Activated CD8-positive, alpha-beta T cell treated with anti-CD3 and anti-CD28 coated beads for 36 hours (primary cell): ENCODE data around the gene TTC39A. TPM values are rescaled to one million over a fixed set of nuclear protein-coding genes. Genes with fewer than 3 reads are reported as not detected.

Experiments used
- ATAC-seq: fragments of 200-7000 bp; cut with Tn5 transposase; one replicate; pipeline ENCODE4 v1.10.0; 2021; ENCODE audit warnings: mild to moderate bottlenecking, moderate library complexity
- CTCF ChIA-PET: fragments of 350-600 bp; sonication (Branson Sonifier 250); formaldehyde crosslinking; loops from one replicate; lab custom pipeline; 2021; ENCODE audit warnings: antibody characterized with exemption; lab: Charles Lee
- POLR2A ChIA-PET: fragments of 350-600 bp; sonication (Branson Sonifier 250); formaldehyde crosslinking; loops from one replicate; lab custom pipeline; 2021; ENCODE audit warnings: antibody characterized with exemption; lab: Charles Lee
- DNase-seq: peaks from one replicate; pipeline ENCODE4 v3.0.0-alpha.2; 2020
- H3K27ac Mint-ChIP-seq: one replicate; pipeline ENCODE4 v1.8.0; 2021; ENCODE audit warnings: mild to moderate bottlenecking, mixed read lengths
- H3K27me3 Mint-ChIP-seq: one replicate; pipeline ENCODE4 v1.8.0; 2021; ENCODE audit warnings: mixed read lengths
- H3K36me3 Mint-ChIP-seq: one replicate; pipeline ENCODE4 v1.8.0; 2021; ENCODE audit warnings: low read depth, mixed read lengths
- H3K4me1 Mint-ChIP-seq: one replicate; pipeline ENCODE4 v1.8.0; 2021; ENCODE audit warnings: low read depth, mixed read lengths
- H3K4me3 Mint-ChIP-seq: one replicate; pipeline ENCODE4 v1.8.0; 2021; ENCODE audit warnings: mild to moderate bottlenecking, moderate library complexity, mixed read lengths
- H3K9me3 Mint-ChIP-seq: one replicate; pipeline ENCODE4 v1.8.0; 2021; ENCODE audit warnings: mixed read lengths
- CTCF ChIP-seq: fragments of 200-600 bp; IDR thresholded peaks from one replicate; pipeline ENCODE4 v1.8.0; 2022; ENCODE audit warnings: antibody characterized with exemption, mild to moderate bottlenecking
- intact Hi-C: fragments of 100-400 bp; cut with micrococcal nuclease; formaldehyde crosslinking; loops from one replicate; pipeline ENCODE4 v1.10.0; 2022
- total RNA-seq, 2 experiments: library from RNA; stranded (reverse); gene quantifications; one replicate each; pipeline ENCODE4 v1.2.3, GENCODE V29; 2021

TTC39A gene
- total RNA-seq, 2 experiments from 2014 or later: 0.50 TPM; not detected in 1

- no peak overlapping the region for H3K27ac Mint-ChIP-seq
- H3K36me3 Mint-ChIP-seq: peaks cover under 1% of the 10 kb centered on the region
- peaks cover 7% of the 10 kb centered on the region for H3K27me3 Mint-ChIP-seq
- ChIA-PET POLR2A (no interaction called here), CTCF (no interaction called here)
- TF ChIP-seq CTCF: no peak
- no peaks in the 10 kb centered on the region for H3K9me3 Mint-ChIP-seq
- ATAC-seq (no peak), DNase-seq (no peak)
- H3K4me3 Mint-ChIP-seq: no peak overlapping the region
- no peaks in the 10 kb centered on the region for H3K4me1 Mint-ChIP-seq
- intact Hi-C loops: no loop called here
These were observed 19.5 kb upstream of the TTC39A start for GRCh38 chr1:51349862-51350261.

- Mint-ChIP-seq H3K4me1 (peaks cover 2% of the 10 kb centered on the region), H3K27me3 (peaks cover 19% of the 10 kb centered on the region), H3K36me3 (no peaks in the 10 kb centered on the region), H3K9me3 (no peaks in the 10 kb centered on the region), H3K27ac (no peak overlapping the region), H3K4me3 (no peak overlapping the region)
- ChIA-PET POLR2A (no interaction called here), CTCF (no interaction called here)
- no peak for TF ChIP-seq CTCF
- ATAC-seq (no peak), DNase-seq (no peak)
- intact Hi-C loops: no loop called here
These were observed 17.8 kb upstream of the TTC39A start for GRCh38 chr1:51348147-51348527.

- Mint-ChIP-seq H3K4me3 (no peak overlapping the region), H3K9me3 (no peaks in the 10 kb centered on the region), H3K36me3 (no peaks in the 10 kb centered on the region), H3K27ac (no peak overlapping the region), H3K4me1 (peaks cover 2% of the 10 kb centered on the region), H3K27me3 (peaks cover 24% of the 10 kb centered on the region)
- no peak for ATAC-seq
- no peak for TF ChIP-seq CTCF
- no peak for DNase-seq
- POLR2A ChIA-PET: interaction anchor here (0.7 kb wide), 1 partner anchor 10 kb away, joined by 3 read pairs; no protein-coding TSS in a partner anchor
- intact Hi-C loops: no loop called here
- CTCF ChIA-PET: interaction anchor here (1.0 kb wide), 1 partner anchor 16 kb away, joined by 3 read pairs; no protein-coding TSS in a partner anchor
These were observed 17.2 kb upstream of the TTC39A start for GRCh38 chr1:51347398-51348146.

- ATAC-seq: no peak
- POLR2A ChIA-PET: no interaction called here
These were observed 16.0 kb upstream of the TTC39A start for GRCh38 chr1:51346086-51346942.

More at GRCh38 chr1:51346086-51346942, 16.0 kb upstream of the TTC39A start:
- no peak for TF ChIP-seq CTCF
- Mint-ChIP-seq H3K36me3 (no peaks in the 10 kb centered on the region), H3K27me3 (peaks cover 31% of the 10 kb centered on the region), H3K9me3 (no peaks in the 10 kb centered on the region), H3K4me1 (peaks cover 2% of the 10 kb centered on the region), H3K27ac (no peak overlapping the region), H3K4me3 (no peak overlapping the region)
- no peak for DNase-seq
- CTCF ChIA-PET: interaction anchor here (1.0 kb wide), 1 partner anchor 15 kb away, joined by 3 read pairs; no protein-coding TSS in a partner anchor
- intact Hi-C loops: no loop called here
